Tongue (tissue), 2 donors: ENCODE results near the gene KCNMA1. TPM values are rescaled to one million over a fixed set of nuclear protein-coding genes. Genes with fewer than 3 reads are reported as not detected.
A peak's percentile ranks its signal among the peaks of the same experiment; 100 is the strongest.

Experiments
- DNase-seq: peaks from one replicate; pipeline ENCODE4 v3.0.0-alpha.2; 2015
- total RNA-seq: library from RNA; depleted of rRNA; stranded (reverse); fragments of >200 nt; gene quantifications from one replicate; pipeline ENCODE4 v1.2.3, GENCODE V29; 2014

Gene KCNMA1
- total RNA-seq, 1 donor from 2014 or later: 34.3 TPM

DNA sequence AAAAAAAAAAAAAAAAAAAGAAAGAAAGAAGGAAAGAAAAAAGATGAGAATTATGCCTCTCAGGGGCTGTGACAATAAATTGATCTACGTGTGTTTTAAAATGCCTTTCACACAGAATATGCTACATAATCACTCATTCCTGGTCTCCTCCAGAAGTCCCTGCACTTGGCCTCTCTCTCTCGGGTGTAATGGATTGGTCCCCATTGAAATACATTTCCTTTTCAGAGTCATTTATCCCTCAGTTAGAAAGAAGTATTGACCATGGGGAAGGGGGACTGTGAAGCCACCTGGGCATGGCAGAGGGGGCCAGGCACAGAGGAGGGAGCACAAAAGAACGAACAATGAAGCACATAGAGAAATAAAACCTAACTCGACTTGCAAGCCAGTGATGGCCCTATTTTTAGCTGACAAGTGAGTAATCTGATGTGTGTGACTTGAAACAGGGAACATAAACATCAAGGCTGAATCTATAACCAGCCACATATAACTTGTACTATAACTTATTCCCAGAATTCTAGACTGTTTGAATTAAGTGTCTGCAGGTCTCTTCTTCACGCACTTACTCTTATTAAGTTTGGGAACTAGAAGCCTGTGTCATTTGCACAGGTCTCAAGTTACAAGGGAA, 490.8 kb downstream of the KCNMA1 start:
- no peak for DNase-seq

- DNase-seq: no peak
Measured at GRCh38 chr10:77144656-77145055, 493.0 kb downstream of the KCNMA1 start.

DNA sequence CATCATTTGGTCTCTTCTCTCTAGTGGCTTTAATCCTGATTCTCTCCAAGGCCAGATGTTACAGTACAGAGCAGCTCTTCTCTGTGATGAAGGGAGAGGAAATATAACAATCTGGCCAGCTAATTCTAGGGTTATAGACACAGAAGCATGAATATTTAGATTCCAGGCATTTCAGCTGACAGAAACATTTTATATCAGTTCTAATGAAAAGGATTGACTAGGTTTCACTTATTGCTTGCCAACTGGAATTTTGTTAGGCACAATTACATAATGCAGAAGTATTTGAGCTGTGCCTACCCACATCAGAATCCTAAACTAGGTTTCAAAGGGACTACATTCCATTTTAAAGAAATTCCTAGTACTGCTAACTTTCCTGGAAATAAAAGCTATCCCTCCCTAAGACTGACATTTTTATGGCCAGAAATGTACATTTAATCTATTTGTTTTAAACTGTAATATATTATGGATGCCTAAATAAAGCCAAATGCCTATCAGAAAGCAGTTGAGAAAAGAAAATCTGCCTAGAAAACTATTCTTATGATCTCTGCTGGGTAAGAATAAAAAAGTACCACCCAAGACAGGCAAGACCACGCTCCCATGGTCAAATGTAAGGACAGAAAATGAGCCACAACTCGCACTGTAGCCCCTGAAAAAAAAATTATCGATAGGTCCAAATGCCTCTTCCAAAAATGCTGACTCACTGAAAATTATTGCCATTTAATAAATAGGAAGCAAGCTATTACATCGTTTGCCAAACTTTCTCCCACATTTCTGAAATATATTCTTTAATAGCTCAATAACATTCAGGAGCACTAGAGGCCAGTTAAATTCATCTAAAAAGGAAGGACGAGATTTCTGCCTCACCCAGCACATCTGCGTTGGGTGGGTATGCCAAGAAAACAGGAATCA, 498.1 kb downstream of the KCNMA1 start:
- DNase-seq: no peak

DNA sequence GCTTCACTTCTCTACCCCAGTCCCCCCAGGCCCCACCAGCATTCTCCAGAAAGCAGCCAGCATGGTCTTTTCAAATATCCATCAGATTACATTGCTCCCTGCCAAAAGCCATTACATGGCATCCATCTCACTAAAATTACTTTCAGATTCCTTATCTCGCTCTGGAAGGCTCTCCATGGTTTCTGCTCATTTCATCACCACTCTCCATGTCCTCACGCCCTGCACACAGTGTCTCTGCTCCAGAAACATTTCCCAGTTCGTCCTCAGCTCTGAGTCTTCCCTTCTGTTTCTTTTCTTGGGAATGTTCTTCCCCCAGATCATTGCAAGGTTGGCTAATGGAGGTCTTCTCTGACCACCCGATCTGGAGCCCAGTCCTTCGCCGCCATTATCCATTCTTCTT, 499.1 kb downstream of the KCNMA1 start:
- no peak for DNase-seq

- DNase-seq: no peak
Measured at GRCh38 chr10:77135555-77135954, 502.1 kb downstream of the KCNMA1 start.

GRCh38 chr10:77131214-77131613, 506.4 kb downstream of the KCNMA1 start:
- no peak for DNase-seq

DNA sequence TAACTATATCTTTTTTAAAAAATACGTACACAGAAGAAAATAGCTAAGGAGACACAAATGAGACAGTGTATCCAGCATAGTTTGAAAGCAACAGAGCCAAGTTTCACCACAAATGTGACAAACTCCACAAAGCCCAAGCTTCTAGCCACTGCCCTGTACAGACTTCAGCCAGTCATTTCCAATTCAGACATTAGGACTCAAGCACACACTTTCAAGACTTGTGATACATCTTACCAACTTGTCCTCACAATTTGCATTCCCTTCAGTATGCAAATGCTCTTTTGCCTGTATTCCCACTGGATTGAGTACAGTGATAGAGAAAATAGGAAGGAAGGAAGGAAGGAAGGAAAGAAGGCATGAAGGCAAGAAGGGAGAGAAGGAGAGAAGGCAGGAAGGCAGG, 510.4 kb downstream of the KCNMA1 start:
- no peak for DNase-seq

- no peak for DNase-seq
Measured at GRCh38 chr10:77125231-77125630, 512.4 kb downstream of the KCNMA1 start.

DNA sequence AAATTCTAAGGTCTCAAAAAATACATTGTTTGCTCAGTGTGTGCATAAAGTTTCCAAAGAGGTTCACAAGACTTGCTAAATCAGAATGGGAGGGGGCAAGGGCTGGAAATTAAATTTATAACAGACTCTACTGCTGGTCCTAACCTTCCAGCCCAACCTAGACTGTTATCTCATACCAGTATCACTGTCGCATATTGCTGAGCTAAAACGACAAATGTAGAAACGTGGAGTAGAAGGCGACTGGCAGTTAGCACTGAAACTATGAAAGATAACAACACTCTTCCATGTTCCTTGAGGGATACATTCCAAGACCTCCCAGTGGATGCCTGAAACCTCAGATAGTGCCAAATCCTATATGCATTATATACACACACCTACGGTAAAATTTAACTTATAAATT, 514.3 kb downstream of the KCNMA1 start:
- DNase-seq: no peak

DNA sequence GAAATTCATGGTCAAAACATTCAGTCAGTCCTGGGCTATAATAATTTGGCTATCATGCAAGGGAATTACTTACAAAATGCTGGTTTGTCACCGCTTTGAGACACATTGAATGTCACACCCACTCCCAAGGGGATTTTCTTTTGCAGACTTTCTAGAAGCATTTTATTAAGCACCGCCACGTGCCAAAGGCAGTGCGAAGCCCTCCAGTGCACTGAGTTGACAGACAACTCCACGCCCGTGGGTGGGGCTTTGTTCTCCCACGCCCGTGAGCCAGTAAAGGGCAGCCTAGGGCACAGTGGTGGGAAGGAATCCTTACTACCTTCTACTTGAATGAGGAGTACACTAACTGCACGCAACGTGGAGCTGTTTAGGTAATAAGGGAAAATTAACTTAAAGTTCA, 515.8 kb downstream of the KCNMA1 start:
- no peak for DNase-seq

- DNase-seq: no peak
Measured at GRCh38 chr10:77120666-77121376, 516.8 kb downstream of the KCNMA1 start.

DNA sequence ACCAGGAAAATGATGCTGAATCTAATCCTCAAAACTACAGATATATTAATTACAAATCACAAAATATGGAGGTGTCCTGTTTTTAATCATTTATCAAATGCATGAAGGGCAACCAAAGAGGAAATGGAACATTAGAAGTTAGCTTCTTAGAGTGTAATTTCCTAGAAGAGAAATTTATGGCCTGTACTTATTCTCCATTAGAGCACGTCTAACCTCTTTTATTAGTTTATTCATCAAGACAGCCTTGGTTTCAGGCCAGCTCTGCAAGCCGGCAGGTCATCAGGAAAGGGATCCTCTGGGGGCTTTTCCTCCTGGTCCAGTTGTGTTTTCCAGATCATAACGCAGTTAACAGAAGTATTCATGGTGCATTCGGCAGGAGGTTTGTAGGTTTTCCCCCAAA, 517.6 kb downstream of the KCNMA1 start:
- DNase-seq: no peak

DNA sequence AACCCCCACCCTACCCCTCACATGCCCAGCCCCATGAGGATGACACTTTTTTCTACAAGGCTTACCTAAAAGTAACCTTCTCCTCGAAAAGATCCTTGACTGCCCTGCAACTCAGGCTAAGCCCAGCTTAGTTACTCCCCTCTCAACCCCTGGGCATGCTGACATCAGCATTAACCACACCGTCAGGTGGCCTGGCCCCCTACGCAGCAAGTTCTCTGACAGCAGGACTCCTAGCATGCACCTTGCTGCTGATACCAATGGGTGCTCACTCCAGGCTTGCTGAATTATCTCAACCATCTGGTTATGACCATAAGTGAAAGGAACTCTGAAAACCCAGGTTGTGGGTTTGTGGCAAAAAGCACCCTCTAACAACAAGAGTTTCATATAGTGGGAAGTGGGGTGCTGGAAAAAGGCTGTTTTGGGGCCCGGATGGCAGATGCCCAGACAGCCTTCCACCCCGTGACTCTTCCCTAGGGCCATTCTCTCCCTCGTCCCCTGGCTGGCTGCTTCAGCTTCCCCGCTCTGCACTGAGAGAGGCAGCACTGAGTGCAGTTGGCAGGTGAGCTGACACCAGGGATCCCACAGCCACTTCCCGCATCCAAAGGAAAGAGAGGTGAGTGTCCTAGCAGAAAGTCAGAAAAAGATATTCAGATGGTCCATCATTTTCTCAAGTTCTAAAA, 518.9 kb downstream of the KCNMA1 start:
- no peak for DNase-seq

- no peak for DNase-seq
Measured at GRCh38 chr10:77117501-77117900, 520.1 kb downstream of the KCNMA1 start.

GRCh38 chr10:77116904-77117303, 520.7 kb downstream of the KCNMA1 start:
- DNase-seq: no peak

DNA sequence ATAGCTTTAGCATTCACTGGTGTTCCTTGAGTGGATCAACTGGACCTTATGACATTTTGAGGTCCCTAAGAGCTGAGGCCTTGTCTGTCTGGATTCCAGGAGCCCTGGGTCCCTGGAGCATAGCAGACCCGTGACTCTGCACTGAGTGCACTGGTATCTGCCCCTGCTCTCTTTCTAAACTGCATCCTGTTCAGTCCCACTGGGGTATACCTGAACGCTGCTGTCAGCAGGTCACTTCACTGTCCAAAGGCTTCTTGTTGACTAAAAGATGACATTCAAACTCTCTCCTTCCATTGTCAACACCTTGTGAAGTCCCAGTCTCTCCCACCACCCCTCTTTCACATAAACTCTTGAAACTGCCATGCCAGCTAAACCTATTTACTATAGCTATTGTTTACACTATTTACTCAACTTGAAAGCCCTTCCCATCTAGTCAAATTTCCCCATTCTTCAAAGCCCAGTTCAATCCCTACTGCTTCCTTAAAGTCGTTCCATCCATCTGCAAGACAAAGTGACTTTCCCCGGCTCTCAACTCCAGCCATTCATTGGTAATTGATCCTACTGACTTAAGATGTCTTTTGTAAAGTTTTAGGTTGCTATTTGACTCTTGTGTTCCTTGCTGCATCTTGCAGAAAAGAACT, 523.3 kb downstream of the KCNMA1 start:
- DNase-seq: no peak

- DNase-seq: peak; percentile 82
Measured at GRCh38 chr10:77111611-77112550, 525.7 kb downstream of the KCNMA1 start.

DNA sequence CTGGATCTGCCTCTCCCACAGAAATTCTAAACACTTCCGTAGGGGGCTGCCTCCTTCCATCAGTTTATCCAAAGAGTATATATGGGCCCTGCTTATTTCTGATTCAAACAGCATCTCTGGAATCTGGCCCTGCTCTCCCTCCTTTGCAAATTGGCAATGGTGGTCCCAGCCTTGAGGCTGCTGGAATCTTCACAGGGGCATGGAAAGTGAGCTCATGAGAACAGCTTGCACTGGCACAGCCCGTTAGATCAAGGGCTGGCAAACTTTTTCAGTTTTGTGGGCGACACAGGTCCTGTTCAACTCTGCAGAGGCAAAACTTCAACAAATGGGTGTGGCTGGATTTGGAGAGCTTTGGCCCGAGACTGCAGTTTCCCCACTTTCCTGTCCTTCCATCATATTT, 526.9 kb downstream of the KCNMA1 start:
- DNase-seq: no peak

- no peak for DNase-seq
Measured at GRCh38 chr10:77109351-77109994, 528.1 kb downstream of the KCNMA1 start.

GRCh38 chr10:77106676-77107075, 530.9 kb downstream of the KCNMA1 start:
- no peak for DNase-seq
